Liver (tissue), 9 donors: ENCODE measurements around the gene CPLX1. TPM values are rescaled to one million over a fixed set of nuclear protein-coding genes. Genes with fewer than 3 reads are reported as not detected.

Experiments
- DNase-seq: peaks from one replicate; pipeline ENCODE4 v3.0.0-alpha.2; 2017; ENCODE audit warnings: low spot score
- H3K27ac ChIP-seq, 2 donors: one replicate each; pipeline ENCODE4 v1.7.0; 2013; ENCODE audit warnings: inconsistent platforms in 2 of 2, low read length in 2 of 2, control low read depth in 1 of 2, low read depth in 1 of 2, mild to moderate bottlenecking in 1 of 2
- H3K27me3 ChIP-seq, 4 donors: one replicate each; pipeline versions ENCODE4 v1.6.1 to v1.7.0; 2013; ENCODE audit warnings: low read length in 3 of 4, inconsistent platforms in 1 of 4, mild to moderate bottlenecking in 1 of 4, moderate library complexity in 1 of 4; ENCODE audit not compliant: control insufficient read depth in 4 of 4, insufficient read depth in 4 of 4
- H3K36me3 ChIP-seq, 4 donors: one replicate each; pipeline versions ENCODE4 v1.6.1 to v1.7.0; 2013; ENCODE audit warnings: low read length in 3 of 4, mild to moderate bottlenecking in 3 of 4, low read depth in 1 of 4, moderate library complexity in 1 of 4; ENCODE audit not compliant: control insufficient read depth in 4 of 4, insufficient read depth in 3 of 4
- H3K4me1 ChIP-seq, 4 donors: one replicate each; pipeline versions ENCODE4 v1.6.1 to v1.7.0; 2013; ENCODE audit warnings: low read length in 3 of 4, mild to moderate bottlenecking in 3 of 4, moderate library complexity in 1 of 4; ENCODE audit not compliant: control insufficient read depth in 4 of 4, insufficient read depth in 4 of 4
- H3K4me3 ChIP-seq, 3 donors: one replicate each; pipeline versions ENCODE4 v1.6.1 to v1.7.0; 2013; ENCODE audit warnings: low read length in 3 of 3, control low read depth in 1 of 3, low read depth in 1 of 3, mild to moderate bottlenecking in 1 of 3
- H3K9ac ChIP-seq, 2 donors: one replicate each; pipeline ENCODE4 v1.7.0; 2013; ENCODE audit warnings: low read length in 2 of 2, mild to moderate bottlenecking in 2 of 2, moderate library complexity in 2 of 2, control low read depth in 1 of 2, low read depth in 1 of 2
- H3K9me3 ChIP-seq, 4 donors: one replicate each; pipeline versions ENCODE4 v1.6.1 to v1.7.0; 2013; ENCODE audit warnings: low read length in 3 of 4; ENCODE audit not compliant: control insufficient read depth in 4 of 4
- ATF3 ChIP-seq: IDR thresholded peaks from 2 replicates; pipeline ENCODE4 v1.6.1; 2016; ENCODE audit warnings: antibody characterized with exemption
- CTCF ChIP-seq: fragments of 150-350 bp; IDR thresholded peaks from 2 replicates; pipeline ENCODE4 v1.5.1; 2017; ENCODE audit warnings: improper control_type of control experiment, low read depth, low read length; ENCODE audit not compliant: missing input control
- EGR1 ChIP-seq, 2 donors: IDR thresholded peaks; 2 replicates each; pipeline ENCODE4 v1.6.1; 2016 to 2018; ENCODE audit warnings: antibody characterized with exemption in 2 of 2, low read depth in 2 of 2
- FOXA1 ChIP-seq: IDR thresholded peaks from 2 replicates; pipeline ENCODE4 v1.6.1; 2016; ENCODE audit warnings: antibody characterized with exemption
- FOXA2 ChIP-seq: IDR thresholded peaks from 2 replicates; pipeline ENCODE4 v1.6.1; 2016; ENCODE audit warnings: antibody characterized with exemption
- GABPA ChIP-seq, 2 donors: IDR thresholded peaks in 1 of 2; conservative IDR thresholded peaks in 1 of 2; 2 replicates each; pipeline ENCODE4 v1.6.1; 2016; ENCODE audit warnings: antibody characterized with exemption in 2 of 2, mild to moderate bottlenecking in 1 of 2, moderate library complexity in 1 of 2
- HNF4A ChIP-seq, 2 donors: conservative IDR thresholded peaks; 2 replicates each; pipeline ENCODE4 v1.6.1; 2016; ENCODE audit warnings: antibody characterized with exemption in 2 of 2, mild to moderate bottlenecking in 2 of 2
- HNF4G ChIP-seq: IDR thresholded peaks from 2 replicates; pipeline ENCODE4 v1.6.1; 2016; ENCODE audit warnings: antibody characterized with exemption
- JUND ChIP-seq, 2 donors: IDR thresholded peaks; 2 replicates each; pipeline ENCODE4 v1.6.1; 2016; ENCODE audit warnings: antibody characterized with exemption in 2 of 2
- MAX ChIP-seq: IDR thresholded peaks from 2 replicates; pipeline ENCODE4 v1.6.1; 2016; ENCODE audit warnings: antibody characterized with exemption
- RAD21 ChIP-seq, 2 donors: IDR thresholded peaks; 2 replicates each; pipeline ENCODE4 v1.6.1; 2016; ENCODE audit warnings: antibody characterized with exemption in 2 of 2, mild to moderate bottlenecking in 2 of 2
- RXRA ChIP-seq, 2 donors: IDR thresholded peaks; 2 replicates each; pipeline ENCODE4 v1.6.1; 2017 to 2018; ENCODE audit warnings: antibody characterized with exemption in 2 of 2, mild to moderate bottlenecking in 1 of 2
- SP1 ChIP-seq: IDR thresholded peaks from 2 replicates; pipeline ENCODE4 v1.6.1; 2018; ENCODE audit warnings: antibody characterized with exemption, mild to moderate bottlenecking
- TAF1 ChIP-seq: conservative IDR thresholded peaks from 2 replicates; pipeline ENCODE4 v1.6.1; 2016; ENCODE audit warnings: antibody characterized with exemption, mild to moderate bottlenecking
- YY1 ChIP-seq: IDR thresholded peaks from 2 replicates; pipeline ENCODE4 v1.6.1; 2016; ENCODE audit warnings: antibody characterized with exemption, mild to moderate bottlenecking
- ZBTB33 ChIP-seq: IDR thresholded peaks from 2 replicates; pipeline ENCODE4 v1.6.1; 2016; ENCODE audit warnings: antibody characterized with exemption
- WGBS: extraction: QIAGEN DNeasy Blood & Tissue Kit; methylation state at CpG from one replicate; pipeline ENCODE4 v1.1.7; 2013; 5-methylcytosine and 5-hydroxymethylcytosine counted together
- polyA plus RNA-seq, 2 donors: library from polyadenylated mRNA; stranded (reverse) in 1 of 2; unstranded in 1 of 2; fragments of 200-250 nt in 1 of 2; fragments of >200 nt in 1 of 2; fragmentation: Nextera tagmentation in 1 of 2; extraction: Ambion mirVana in 1 of 2; gene quantifications; one replicate each; pipeline versions ENCODE4 v1.2.1 to v1.2.3, GENCODE V29; 2013 to 2015
- total RNA-seq, 2 donors: library from RNA; depleted of rRNA; stranded (reverse); fragments of >200 nt; gene quantifications; one replicate each; pipeline ENCODE4 v1.2.3, GENCODE V29; 2014
- donor health status: healthy.
- donor health status: healthy.
- donor health status: healthy.
- donor health status: healthy.
- donor health status: healthy.

Gene CPLX1
- total and polyA plus RNA-seq, 4 donors = 0.14 to 2.8 (median 0.80) TPM

- Histone ChIP-seq H3K9me3 (no peaks in the 10 kb centered on the region), H3K36me3 (peaks cover 3 to 17% (median 7%) of the 10 kb centered on the region in 4 donors)
- 83% methylated on average over 14 of the region's 14 CpGs for WGBS
These were observed 19.9 kb upstream of the CPLX1 start for GRCh38 chr4:845836-846251.

GRCh38 chr4:845233-845835 lies 19.4 kb upstream of the CPLX1 start:
- H3K27ac ChIP-seq = no peak overlapping the region
- H3K9me3 ChIP-seq = no peaks in the 10 kb centered on the region
- no peaks in the 10 kb centered on the region for H3K4me1 ChIP-seq
- no peak for DNase-seq
- WGBS = 94% methylated on average over 9 of the region's 9 CpGs
- no peak for TF ChIP-seq ATF3
- no peak for TF ChIP-seq HNF4G
- TF ChIP-seq SP1 = no peak
- TF ChIP-seq JUND (IDR thresholded peaks at IDR 0.05) = no peak
- TF ChIP-seq FOXA1 = no peak
- no peak for TF ChIP-seq RXRA (IDR thresholded peaks at IDR 0.05)
- no peak for TF ChIP-seq TAF1
- TF ChIP-seq RAD21 (IDR thresholded peaks at IDR 0.05) = no peak
- peaks cover 0 to 14% (median 5%) of the 10 kb centered on the region in 4 donors for H3K36me3 ChIP-seq
- no peak overlapping the region for H3K9ac ChIP-seq
- no peak overlapping the region for H3K4me3 ChIP-seq
- no peaks in the 10 kb centered on the region for H3K27me3 ChIP-seq

More at GRCh38 chr4:845836-846251, 19.9 kb upstream of the CPLX1 start:
- Histone ChIP-seq H3K4me1 (no peaks in the 10 kb centered on the region), H3K4me3 (no peak overlapping the region), H3K27me3 (no peaks in the 10 kb centered on the region), H3K27ac (no peak overlapping the region), H3K9ac (no peak overlapping the region)
- TF ChIP-seq HNF4A (conservative IDR thresholded peaks at IDR 0.05) (no peak), RXRA (IDR thresholded peaks at IDR 0.05) (no peak), FOXA2 (no peak), FOXA1 (no peak)
- no peak for DNase-seq

- TF ChIP-seq YY1 (no peak), RXRA (IDR thresholded peaks at IDR 0.05) (no peak), SP1 (no peak), TAF1 (no peak), MAX (no peak), EGR1 (IDR thresholded peaks at IDR 0.05; ENCODE audit: low read depth in 2 of 2) (no peak), RAD21 (IDR thresholded peaks at IDR 0.05) (no peak), HNF4A (conservative IDR thresholded peaks at IDR 0.05) (no peak), FOXA1 (no peak), GABPA (IDR thresholded peaks at IDR 0.05 in 1 of 2, conservative IDR thresholded peaks at IDR 0.05 in 1 of 2) (no peak), ATF3 (no peak), ZBTB33 (no peak), CTCF (no peak)
- no peak for DNase-seq
- whole genome bisulfite sequencing = 96% methylated on average over 10 of the region's 10 CpGs
These were observed 18.9 kb upstream of the CPLX1 start for GRCh38 chr4:844752-845232.

More at GRCh38 chr4:844752-845232, 18.9 kb upstream of the CPLX1 start:
- H3K36me3 ChIP-seq = peaks cover 0 to 9% (median 4%) of the 10 kb centered on the region in 4 donors
- no peak overlapping the region for H3K9ac ChIP-seq
- no peak overlapping the region for H3K4me3 ChIP-seq
- no peak overlapping the region for H3K27ac ChIP-seq
- no peaks in the 10 kb centered on the region for H3K27me3 ChIP-seq
- H3K9me3 ChIP-seq = no peaks in the 10 kb centered on the region
- no peaks in the 10 kb centered on the region for H3K4me1 ChIP-seq
